ENCODE results near the gene TFCP2L1.

Gene TFCP2L1

GRCh38 chr2:121214296-121214695 is 70.7 kb downstream of the TFCP2L1 start:
- DNase-seq: no peak

GRCh38 chr2:121213386-121213785 is 71.6 kb downstream of the TFCP2L1 start:
- no peak for DNase-seq

- no peak for DNase-seq
These were observed 72.2 kb downstream of the TFCP2L1 start for GRCh38 chr2:121212661-121213325.

GRCh38 chr2:121211689-121212151 is 73.3 kb downstream of the TFCP2L1 start:
- DNase-seq: no peak

GRCh38 chr2:121211251-121211650 is 73.8 kb downstream of the TFCP2L1 start:
- DNase-seq: no peak

GRCh38 chr2:121210691-121211090 is 74.3 kb downstream of the TFCP2L1 start:
- DNase-seq: no peak

- no peak for DNase-seq
These were observed 75.9 kb downstream of the TFCP2L1 start for GRCh38 chr2:121209014-121209610.

GRCh38 chr2:121207494-121207893 is 77.5 kb downstream of the TFCP2L1 start:
- no peak for DNase-seq

- DNase-seq: no peak
These were observed 79.6 kb downstream of the TFCP2L1 start for GRCh38 chr2:121205321-121205942.

- DNase-seq: no peak
These were observed 81.3 kb downstream of the TFCP2L1 start for GRCh38 chr2:121203591-121204249.

- no peak for DNase-seq
These were observed 82.3 kb downstream of the TFCP2L1 start for GRCh38 chr2:121202541-121203310.

GRCh38 chr2:121201796-121202195 is 83.2 kb downstream of the TFCP2L1 start:
- DNase-seq: no peak

- no peak for DNase-seq
These were observed 84.3 kb downstream of the TFCP2L1 start for GRCh38 chr2:121200419-121201315.

GRCh38 chr2:121200011-121200347 is 85.0 kb downstream of the TFCP2L1 start:
- DNase-seq: no peak

- DNase-seq: no peak
These were observed 85.6 kb downstream of the TFCP2L1 start for GRCh38 chr2:121199281-121200010.

GRCh38 chr2:121197369-121198091 is 87.5 kb downstream of the TFCP2L1 start:
- DNase-seq: no peak

- DNase-seq: no peak
These were observed 88.2 kb downstream of the TFCP2L1 start for GRCh38 chr2:121196849-121197155.

GRCh38 chr2:121196132-121196848 is 88.7 kb downstream of the TFCP2L1 start:
- DNase-seq: no peak

- DNase-seq: no peak
These were observed 90.0 kb downstream of the TFCP2L1 start for GRCh38 chr2:121195036-121195435.

GRCh38 chr2:121194626-121195025 is 90.4 kb downstream of the TFCP2L1 start:
- no peak for DNase-seq

All from T-helper 9 cell (primary cell).